Globus pallidus (tissue), 1 donor: ENCODE measurements around the gene MUCL1.

Experiments used
- DNase-seq: peaks from one replicate; pipeline ENCODE4 v3.0.0-alpha.2; 2015; ENCODE audit warnings: low spot score

The MUCL1 gene

DNA sequence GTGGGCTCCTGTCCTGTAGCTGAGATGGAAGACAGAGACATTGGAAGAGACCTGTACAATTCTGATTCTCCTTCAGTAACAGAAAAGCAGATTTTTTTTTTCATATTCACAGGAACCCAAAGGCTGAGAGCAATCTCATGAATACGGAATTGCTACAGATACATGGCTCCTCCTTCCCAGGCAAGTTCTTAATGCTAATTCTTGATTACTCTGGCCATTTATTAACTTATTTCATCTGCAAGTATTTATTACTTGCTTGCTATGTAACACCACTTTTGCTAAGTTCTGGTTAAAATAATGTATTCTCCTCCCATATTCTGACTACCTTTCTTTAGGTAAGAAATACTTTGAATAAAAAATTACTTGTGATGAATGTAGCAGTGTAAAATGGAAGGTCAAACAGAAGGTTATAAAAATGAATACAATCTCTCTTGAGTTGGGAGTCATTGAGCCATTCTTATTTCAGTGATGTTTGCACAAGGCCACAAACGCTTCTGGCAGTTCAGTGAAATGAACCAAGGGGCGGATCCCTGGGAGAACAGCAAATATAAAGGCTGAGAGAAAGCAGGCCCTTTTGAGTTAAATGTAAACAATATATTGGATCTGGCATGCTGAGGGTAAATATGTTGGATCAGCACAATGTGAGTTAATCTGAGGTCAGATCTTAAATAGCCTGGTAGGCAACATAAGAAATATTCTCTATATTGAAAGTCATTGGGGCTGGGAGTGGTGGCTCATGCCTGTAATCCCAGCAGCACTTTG is 37.6 kb downstream of the MUCL1 start:
- DNase-seq: no peak
